ENCODE data around the gene CLCN6. TPM values are rescaled to one million over a fixed set of nuclear protein-coding genes. Genes with fewer than 3 reads are reported as not detected.

CLCN6 gene
- total RNA-seq, 1 experiment from 2014 or later: 13.7 TPM

GRCh38 chr1:11880911-11881748 is 75.1 kb downstream of the CLCN6 start:
- Histone ChIP-seq H4K20me1 (ENCODE audit: insufficient read depth) (no peaks in the 10 kb centered on the region), H2AFZ (ENCODE audit: low read depth, low read length, poor library complexity, severe bottlenecking) (no peak overlapping the region), H3K4me1 (ENCODE audit: control insufficient read depth in 1 of 2, insufficient read depth in 2 of 2, low read length in 2 of 2) (peaks cover 0 to 6% of the 10 kb centered on the region in 2 experiments; a peak in 1 of 4 replicates), H3K27me3 (ENCODE audit: insufficient read depth, low read length) (no peaks in the 10 kb centered on the region), H3K27ac (ENCODE audit: low read depth, low read length) (no peak overlapping the region), H3K36me3 (ENCODE audit: control insufficient read depth in 1 of 2, insufficient read depth in 2 of 2, low read length in 2 of 2) (no peaks in the 10 kb centered on the region), H3K4me2 (ENCODE audit: low read length) (no peak overlapping the region), H3K9ac (ENCODE audit: low read length) (no peak overlapping the region), H3K9me3 (ENCODE audit: control insufficient read depth in 1 of 2, insufficient read depth in 1 of 2, low read depth in 1 of 2, low read length in 2 of 2) (no peaks in the 10 kb centered on the region), H3K4me3 (replicated peaks in 1 of 2; ENCODE audit: low read depth in 1 of 2, low read length in 2 of 2) (no peak overlapping the region), H3K79me2 (ENCODE audit: insufficient read depth, low read length) (no peaks in the 10 kb centered on the region), H3K9me2 (ENCODE audit: insufficient read depth) (no peaks in the 10 kb centered on the region)
- ATAC-seq (no peak), DNase-seq (ENCODE audit: low read depth, low spot score) (no peak)
- intact Hi-C loops (cut with micrococcal nuclease): no loop called here
- ChIA-PET POLR2A (interaction anchor here (1.8 kb wide), 1 partner anchor 27 kb away, joined by 6 read pairs; no protein-coding TSS in a partner anchor), CTCF (interaction anchor here (0.7 kb wide), 1 partner anchor 41 kb away, joined by 6 read pairs; no protein-coding TSS in a partner anchor), RAD21 (ENCODE audit: low non-redundant PET in 1 of 2, low total read pairs in 2 of 2, uncharacterized antibody in 2 of 2, unreplicated experiment in 2 of 2) (no interaction called here)
- no TSS peak for BruUV-seq (replicated peaks)
- TF ChIP-seq RAD21 (IDR thresholded peaks at IDR 0.05; ENCODE audit: low read depth) (no peak), EGR1 (IDR thresholded peaks at IDR 0.05; ENCODE audit: low read depth) (no peak)

DNA sequence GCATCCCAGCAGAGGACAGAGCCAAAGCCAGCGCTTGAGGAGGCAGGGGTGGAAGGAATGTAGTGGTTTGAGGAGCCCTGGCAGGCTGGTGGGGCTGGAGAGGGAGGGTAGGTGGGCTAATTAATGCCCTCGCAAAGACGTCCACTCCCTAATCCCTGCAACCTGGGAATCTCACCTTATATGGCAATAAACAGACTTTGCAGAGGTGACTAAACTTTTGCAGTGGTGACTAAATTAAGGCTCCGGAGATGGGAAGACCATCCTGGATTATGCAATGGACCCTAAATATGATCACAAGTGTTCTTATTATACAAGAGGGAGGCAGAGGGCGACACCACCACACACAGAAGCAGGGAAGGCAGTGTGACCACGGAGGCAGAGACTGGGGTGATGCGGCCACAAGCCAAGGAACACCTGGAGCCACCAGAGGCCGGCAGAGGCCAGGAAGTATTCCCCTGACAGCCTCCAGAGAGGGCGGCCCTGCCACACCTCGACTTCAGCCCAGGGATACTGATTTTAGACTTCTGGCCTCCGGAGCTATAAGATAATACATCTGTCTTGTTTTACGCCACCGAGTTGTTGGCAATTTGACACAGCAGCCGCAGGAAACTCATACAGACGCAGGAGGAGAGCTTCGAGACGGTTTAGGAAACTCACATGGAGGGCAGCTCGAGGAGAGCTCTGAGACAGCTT is 75.9 kb downstream of the CLCN6 start:
- intact Hi-C loops (cut with micrococcal nuclease): no loop called here
- Histone ChIP-seq H3K4me3 (replicated peaks in 1 of 2; ENCODE audit: low read depth in 1 of 2, low read length in 2 of 2) (no peak overlapping the region), H3K36me3 (ENCODE audit: control insufficient read depth in 1 of 2, insufficient read depth in 2 of 2, low read length in 2 of 2) (no peaks in the 10 kb centered on the region), H3K27ac (ENCODE audit: low read depth, low read length) (no peak overlapping the region), H3K4me1 (ENCODE audit: control insufficient read depth in 1 of 2, insufficient read depth in 2 of 2, low read length in 2 of 2) (peaks cover 0 to 6% of the 10 kb centered on the region in 2 experiments; a peak in 1 of 4 replicates), H3K9ac (ENCODE audit: low read length) (no peak overlapping the region), H4K20me1 (ENCODE audit: insufficient read depth) (no peaks in the 10 kb centered on the region), H2AFZ (ENCODE audit: low read depth, low read length, poor library complexity, severe bottlenecking) (no peak overlapping the region), H3K79me2 (ENCODE audit: insufficient read depth, low read length) (no peaks in the 10 kb centered on the region), H3K4me2 (ENCODE audit: low read length) (no peak overlapping the region), H3K27me3 (ENCODE audit: insufficient read depth, low read length) (no peaks in the 10 kb centered on the region), H3K9me3 (ENCODE audit: control insufficient read depth in 1 of 2, insufficient read depth in 1 of 2, low read depth in 1 of 2, low read length in 2 of 2) (no peaks in the 10 kb centered on the region), H3K9me2 (ENCODE audit: insufficient read depth) (no peaks in the 10 kb centered on the region)
- RAD21 ChIA-PET (ENCODE audit: low non-redundant PET in 1 of 2, low total read pairs in 2 of 2, uncharacterized antibody in 2 of 2, unreplicated experiment in 2 of 2): no interaction called here
- no TSS peak for BruUV-seq (replicated peaks)
- CTCF ChIA-PET: no interaction called here
- POLR2A ChIA-PET: interaction anchor here (1.2 to 1.8 kb wide), 3 partner anchors 26 to 27 kb away, joined by 6 to 7 read pairs (median 6); no protein-coding TSS in a partner anchor
- DNase-seq (ENCODE audit: low read depth, low spot score) (no peak), ATAC-seq (no peak; the same call in 1 of the 2 replicates)
- TF ChIP-seq POLR2AphosphoS5 (IDR thresholded peaks at IDR 0.05; ENCODE audit: low read depth, low read length): no peak
- TF ChIP-seq RAD21 (IDR thresholded peaks at IDR 0.05; ENCODE audit: low read depth): no peak
- TF ChIP-seq, protein P1, sequence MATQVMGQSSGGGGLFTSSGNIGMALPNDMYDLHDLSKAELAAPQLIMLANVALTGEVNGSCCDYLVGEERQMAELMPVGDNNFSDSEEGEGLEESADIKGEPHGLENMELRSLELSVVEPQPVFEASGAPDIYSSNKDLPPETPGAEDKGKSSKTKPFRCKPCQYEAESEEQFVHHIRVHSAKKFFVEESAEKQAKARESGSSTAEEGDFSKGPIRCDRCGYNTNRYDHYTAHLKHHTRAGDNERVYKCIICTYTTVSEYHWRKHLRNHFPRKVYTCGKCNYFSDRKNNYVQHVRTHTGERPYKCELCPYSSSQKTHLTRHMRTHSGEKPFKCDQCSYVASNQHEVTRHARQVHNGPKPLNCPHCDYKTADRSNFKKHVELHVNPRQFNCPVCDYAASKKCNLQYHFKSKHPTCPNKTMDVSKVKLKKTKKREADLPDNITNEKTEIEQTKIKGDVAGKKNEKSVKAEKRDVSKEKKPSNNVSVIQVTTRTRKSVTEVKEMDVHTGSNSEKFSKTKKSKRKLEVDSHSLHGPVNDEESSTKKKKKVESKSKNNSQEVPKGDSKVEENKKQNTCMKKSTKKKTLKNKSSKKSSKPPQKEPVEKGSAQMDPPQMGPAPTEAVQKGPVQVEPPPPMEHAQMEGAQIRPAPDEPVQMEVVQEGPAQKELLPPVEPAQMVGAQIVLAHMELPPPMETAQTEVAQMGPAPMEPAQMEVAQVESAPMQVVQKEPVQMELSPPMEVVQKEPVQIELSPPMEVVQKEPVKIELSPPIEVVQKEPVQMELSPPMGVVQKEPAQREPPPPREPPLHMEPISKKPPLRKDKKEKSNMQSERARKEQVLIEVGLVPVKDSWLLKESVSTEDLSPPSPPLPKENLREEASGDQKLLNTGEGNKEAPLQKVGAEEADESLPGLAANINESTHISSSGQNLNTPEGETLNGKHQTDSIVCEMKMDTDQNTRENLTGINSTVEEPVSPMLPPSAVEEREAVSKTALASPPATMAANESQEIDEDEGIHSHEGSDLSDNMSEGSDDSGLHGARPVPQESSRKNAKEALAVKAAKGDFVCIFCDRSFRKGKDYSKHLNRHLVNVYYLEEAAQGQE (IDR thresholded peaks at IDR 0.05; ENCODE audit: low read depth): no peak
- no peak for TF ChIP-seq CBX3 (IDR thresholded peaks at IDR 0.05; ENCODE audit: low read depth)
- TF ChIP-seq ZFX (IDR thresholded peaks at IDR 0.05): no peak
- TF ChIP-seq ZNF274 (IDR thresholded peaks at IDR 0.05; ENCODE audit: low read depth, low read length): no peak
- TF ChIP-seq CEBPB (IDR thresholded peaks at IDR 0.05; ENCODE audit: low read depth): no peak
- TF ChIP-seq FOSL1 (IDR thresholded peaks at IDR 0.05; ENCODE audit: low read depth): no peak
- no peak for TF ChIP-seq EZH2 (IDR thresholded peaks at IDR 0.05)
- TF ChIP-seq, protein P2, sequence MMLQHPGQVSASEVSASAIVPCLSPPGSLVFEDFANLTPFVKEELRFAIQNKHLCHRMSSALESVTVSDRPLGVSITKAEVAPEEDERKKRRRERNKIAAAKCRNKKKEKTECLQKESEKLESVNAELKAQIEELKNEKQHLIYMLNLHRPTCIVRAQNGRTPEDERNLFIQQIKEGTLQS (IDR thresholded peaks at IDR 0.05): no peak
- TF ChIP-seq, protein P3, sequence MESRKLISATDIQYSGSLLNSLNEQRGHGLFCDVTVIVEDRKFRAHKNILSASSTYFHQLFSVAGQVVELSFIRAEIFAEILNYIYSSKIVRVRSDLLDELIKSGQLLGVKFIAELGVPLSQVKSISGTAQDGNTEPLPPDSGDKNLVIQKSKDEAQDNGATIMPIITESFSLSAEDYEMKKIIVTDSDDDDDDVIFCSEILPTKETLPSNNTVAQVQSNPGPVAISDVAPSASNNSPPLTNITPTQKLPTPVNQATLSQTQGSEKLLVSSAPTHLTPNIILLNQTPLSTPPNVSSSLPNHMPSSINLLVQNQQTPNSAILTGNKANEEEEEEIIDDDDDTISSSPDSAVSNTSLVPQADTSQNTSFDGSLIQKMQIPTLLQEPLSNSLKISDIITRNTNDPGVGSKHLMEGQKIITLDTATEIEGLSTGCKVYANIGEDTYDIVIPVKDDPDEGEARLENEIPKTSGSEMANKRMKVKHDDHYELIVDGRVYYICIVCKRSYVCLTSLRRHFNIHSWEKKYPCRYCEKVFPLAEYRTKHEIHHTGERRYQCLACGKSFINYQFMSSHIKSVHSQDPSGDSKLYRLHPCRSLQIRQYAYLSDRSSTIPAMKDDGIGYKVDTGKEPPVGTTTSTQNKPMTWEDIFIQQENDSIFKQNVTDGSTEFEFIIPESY (IDR thresholded peaks at IDR 0.05; ENCODE audit: extremely low read depth, insufficient replicate concordance, low read length): no peak

All from HCT116 (cell line).